OCI-LY1 (cell line): ENCODE measurements around the gene INTS14.

Source experiments
- EZH2 ChIP-seq: fragments of 200-600 bp; sonication (generic), shearing (Covaris generic); IDR thresholded peaks from 2 replicates; pipeline ENCODE4 v1.8.0; 2017; ENCODE audit warnings: borderline replicate concordance, mixed run types, mild to moderate bottlenecking, antibody characterized with exemption, low read length, moderate library complexity, mixed read lengths
- TF ChIP-seq, protein P1 (sequence below): fragments of 200-600 bp; sonication (generic), shearing (Covaris generic); IDR thresholded peaks from 2 replicates; pipeline ENCODE4 v1.5.1; 2017; ENCODE audit warnings: mild to moderate bottlenecking, antibody characterized with exemption, low read length, moderate library complexity, mixed read lengths

DNA sequence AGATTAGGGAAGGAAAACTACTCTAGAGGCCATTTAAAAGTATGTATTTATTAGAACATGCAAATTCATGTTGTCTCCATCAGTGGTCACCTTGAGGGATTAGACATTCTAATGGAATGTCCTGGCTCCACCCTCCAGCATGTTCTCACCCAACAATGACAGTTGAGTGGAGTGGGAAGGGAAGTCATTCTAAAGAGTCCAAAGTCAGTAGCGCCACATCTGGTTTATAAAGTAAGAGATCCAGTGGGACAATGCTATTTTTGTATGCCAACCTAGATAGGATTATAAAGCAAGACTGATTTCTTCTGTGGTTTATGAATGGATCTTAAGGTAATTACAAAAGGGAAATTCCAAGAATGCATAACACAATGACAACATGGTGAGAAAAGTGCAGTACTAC, 44.1 kb upstream of the INTS14 start:
- TF ChIP-seq, protein P1, sequence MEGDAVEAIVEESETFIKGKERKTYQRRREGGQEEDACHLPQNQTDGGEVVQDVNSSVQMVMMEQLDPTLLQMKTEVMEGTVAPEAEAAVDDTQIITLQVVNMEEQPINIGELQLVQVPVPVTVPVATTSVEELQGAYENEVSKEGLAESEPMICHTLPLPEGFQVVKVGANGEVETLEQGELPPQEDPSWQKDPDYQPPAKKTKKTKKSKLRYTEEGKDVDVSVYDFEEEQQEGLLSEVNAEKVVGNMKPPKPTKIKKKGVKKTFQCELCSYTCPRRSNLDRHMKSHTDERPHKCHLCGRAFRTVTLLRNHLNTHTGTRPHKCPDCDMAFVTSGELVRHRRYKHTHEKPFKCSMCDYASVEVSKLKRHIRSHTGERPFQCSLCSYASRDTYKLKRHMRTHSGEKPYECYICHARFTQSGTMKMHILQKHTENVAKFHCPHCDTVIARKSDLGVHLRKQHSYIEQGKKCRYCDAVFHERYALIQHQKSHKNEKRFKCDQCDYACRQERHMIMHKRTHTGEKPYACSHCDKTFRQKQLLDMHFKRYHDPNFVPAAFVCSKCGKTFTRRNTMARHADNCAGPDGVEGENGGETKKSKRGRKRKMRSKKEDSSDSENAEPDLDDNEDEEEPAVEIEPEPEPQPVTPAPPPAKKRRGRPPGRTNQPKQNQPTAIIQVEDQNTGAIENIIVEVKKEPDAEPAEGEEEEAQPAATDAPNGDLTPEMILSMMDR: no peak
- no peak for TF ChIP-seq EZH2
